SK-N-MC (cell line): Measurements from ENCODE around the gene SLC7A8.
A peak's percentile ranks its signal among the peaks of the same experiment; 100 is the strongest.

Experiments used
- DNase-seq: peaks from one replicate; pipeline ENCODE4 v3.0.0-alpha.2; 2011; ENCODE audit warnings: low read depth, low spot score
- H3K27ac ChIP-seq: fragments of 200-600 bp; sonication (generic); 2 replicates; pipeline ENCODE4 v1.5.1; 2016; ENCODE audit warnings: mixed run types
- H3K36me3 ChIP-seq: fragments of 200-600 bp; sonication (generic); 2 replicates; pipeline ENCODE4 v1.6.1; 2017; ENCODE audit warnings: antibody characterized with exemption, low read length, mixed read lengths; ENCODE audit not compliant: insufficient read depth
- H3K4me3 ChIP-seq: fragments of 200-600 bp; sonication (generic); 2 replicates; pipeline ENCODE4 v1.5.1; 2016
- H3K9ac ChIP-seq: fragments of 200-600 bp; sonication (generic); 2 replicates; pipeline ENCODE4 v1.8.0; 2017; ENCODE audit warnings: mixed run types, mixed read lengths; ENCODE audit not compliant: insufficient read length
- H3K9me3 ChIP-seq: fragments of 200-600 bp; sonication (generic); 2 replicates; pipeline ENCODE4 v1.6.1; 2017; ENCODE audit warnings: low read depth, mild to moderate bottlenecking, antibody characterized with exemption, low read length, moderate library complexity, mixed read lengths
- EZH2 ChIP-seq: fragments of 200-600 bp; sonication (generic); IDR thresholded peaks from one replicate; pipeline ENCODE4 v1.6.1; 2017; ENCODE audit warnings: antibody characterized with exemption
- FOXP2 ChIP-seq: optimal IDR thresholded peaks from 2 replicates; pipeline ENCODE3; 2011; ENCODE audit warnings: mild to moderate bottlenecking, moderate library complexity; ENCODE audit not compliant: insufficient read depth; ENCODE audit errors: extremely low read length, control extremely low read depth
- POLR2AphosphoS5 ChIP-seq: IDR thresholded peaks from 2 replicates; pipeline ENCODE4 v1.6.1; 2012; ENCODE audit warnings: mild to moderate bottlenecking, low read depth, low read length, borderline replicate concordance

The SLC7A8 gene

DNA sequence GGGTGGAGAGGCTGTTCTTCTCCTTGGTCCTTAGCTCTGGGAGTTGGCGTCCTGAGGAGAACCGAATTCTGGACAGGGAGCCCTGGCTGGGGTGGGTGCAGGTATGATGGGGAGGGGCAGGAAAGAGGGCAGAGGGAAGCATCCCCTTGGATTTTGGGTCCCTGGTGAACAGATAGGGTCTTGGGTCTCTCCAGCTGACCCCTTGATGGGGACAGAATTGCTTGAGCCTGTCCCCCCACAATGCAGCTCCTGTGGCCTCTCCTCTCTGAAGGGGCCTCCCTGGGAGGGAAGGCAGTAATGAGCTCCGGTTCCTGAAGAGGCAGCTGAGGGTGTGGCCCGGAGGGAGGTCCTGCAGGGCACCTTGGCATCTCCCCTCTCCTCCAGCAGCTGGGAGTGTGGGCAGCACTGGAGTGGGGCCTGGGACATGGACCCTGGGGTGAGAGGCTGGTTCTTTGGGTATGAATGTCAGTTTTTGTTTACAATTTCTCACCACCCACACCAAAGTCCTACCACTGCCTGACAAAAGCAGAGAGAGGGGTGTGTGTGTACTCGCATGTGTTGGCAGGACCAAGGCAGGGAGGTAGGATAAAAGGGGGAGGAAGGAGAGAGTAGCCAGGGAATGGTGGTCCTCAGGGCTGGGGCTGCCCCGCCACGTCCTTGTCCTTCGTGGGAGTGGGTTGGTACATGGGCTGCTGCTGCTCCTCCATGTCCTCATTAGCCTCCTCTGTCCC, 56.7 kb downstream of the SLC7A8 start:
- H3K36me3 ChIP-seq: peaks cover 29% of the 10 kb centered on the region
- no peak overlapping the region for H3K9ac ChIP-seq
- TF ChIP-seq POLR2AphosphoS5: no peak
- no peak for TF ChIP-seq FOXP2
- DNase-seq: no peak
- no peaks in the 10 kb centered on the region for H3K9me3 ChIP-seq
- H3K27ac ChIP-seq: no peak overlapping the region
- no peak overlapping the region for H3K4me3 ChIP-seq

DNA sequence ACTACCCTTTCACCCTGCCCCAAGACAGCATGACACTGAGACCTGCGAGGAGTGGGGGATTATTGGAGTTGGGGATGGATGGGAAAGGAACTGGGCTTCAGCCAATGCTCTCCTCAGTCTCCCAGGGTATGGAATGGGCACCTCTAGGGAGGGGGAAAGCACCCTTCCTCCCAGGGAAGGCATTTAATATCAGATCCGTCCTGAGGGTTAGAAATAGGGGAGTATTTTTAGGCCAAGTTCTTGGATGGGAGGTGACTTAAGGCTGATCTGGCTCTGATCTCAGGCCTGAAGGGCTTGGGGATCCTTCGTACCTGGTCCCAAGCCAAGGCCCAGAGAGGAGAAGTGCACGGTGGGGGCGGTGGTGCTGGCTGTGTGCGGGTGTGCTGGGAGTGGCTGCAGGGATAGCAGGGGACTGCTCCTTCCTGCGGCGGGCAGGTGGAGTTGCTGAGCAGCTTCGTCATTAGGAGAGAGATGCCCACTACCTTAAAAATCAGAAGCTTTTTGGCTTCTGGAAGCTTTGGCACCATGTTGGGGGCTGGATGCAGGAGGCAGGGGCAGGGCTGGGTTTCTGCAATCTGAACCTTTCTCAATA, 57.4 kb downstream of the SLC7A8 start:
- Histone ChIP-seq H3K36me3 (peaks cover 23% of the 10 kb centered on the region), H3K27ac (no peak overlapping the region), H3K9me3 (no peaks in the 10 kb centered on the region), H3K4me3 (no peak overlapping the region), H3K9ac (no peak overlapping the region)
- no peak for DNase-seq
- no peak for TF ChIP-seq POLR2AphosphoS5
- no peak for TF ChIP-seq EZH2
- TF ChIP-seq FOXP2: no peak

DNA sequence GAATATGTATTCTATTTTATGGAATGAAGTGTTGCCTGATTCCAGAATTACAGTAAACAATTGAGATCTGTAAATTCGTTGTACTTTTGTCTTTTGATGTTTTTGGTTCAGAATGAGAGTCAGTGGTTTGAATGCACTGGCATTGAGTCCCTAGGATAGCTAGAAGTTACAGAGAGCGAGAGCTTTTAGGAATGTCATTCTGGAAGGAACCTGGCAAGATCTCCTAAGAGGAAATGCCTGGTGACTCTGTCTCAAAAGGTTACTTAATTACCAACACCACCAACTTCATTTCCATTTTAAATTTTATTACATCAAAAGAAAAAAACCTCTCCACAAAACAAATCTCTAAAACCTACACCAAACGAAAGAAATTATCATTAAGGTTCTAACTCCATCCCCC, 58.4 kb downstream of the SLC7A8 start:
- TF ChIP-seq FOXP2: no peak
- no peak overlapping the region for H3K9ac ChIP-seq
- peaks cover 19% of the 10 kb centered on the region for H3K36me3 ChIP-seq
- no peak for DNase-seq
- peak overlapping the region; percentile 49 for H3K27ac ChIP-seq
- H3K4me3 ChIP-seq: no peak overlapping the region
- no peaks in the 10 kb centered on the region for H3K9me3 ChIP-seq

DNA sequence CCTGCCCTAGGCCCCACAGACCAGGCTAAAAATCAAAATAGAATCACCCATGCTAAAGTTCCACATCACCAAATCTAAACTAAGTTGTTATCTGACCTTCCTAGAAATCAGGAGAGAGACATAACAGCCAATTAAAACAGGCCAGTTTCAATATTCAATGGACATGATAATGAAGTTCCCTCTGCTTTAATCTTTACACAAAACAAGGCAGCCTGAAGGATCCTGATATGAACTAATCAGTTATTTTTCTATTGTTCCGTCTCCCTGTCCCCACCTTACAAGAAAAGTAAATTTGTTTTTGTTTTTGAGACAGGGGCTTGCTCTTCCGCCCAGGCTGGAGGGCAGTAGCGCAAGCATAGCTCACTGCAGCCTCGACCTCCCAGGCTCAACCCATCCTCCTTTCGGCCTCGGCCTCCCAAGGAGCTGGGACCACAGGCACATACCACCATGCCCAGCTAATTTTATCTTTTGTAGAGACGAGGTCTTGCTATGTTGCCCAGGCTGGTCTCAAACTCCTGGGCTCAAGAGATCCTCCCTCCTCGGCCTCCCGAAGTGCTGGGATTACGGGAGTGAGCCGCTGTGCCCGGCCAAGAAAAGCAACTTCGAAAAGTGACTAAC, 59.0 kb downstream of the SLC7A8 start:
- Histone ChIP-seq H3K9me3 (no peaks in the 10 kb centered on the region), H3K27ac (peak overlapping the region; percentile 49; the same call in 1 of the 2 replicates), H3K9ac (no peak overlapping the region), H3K36me3 (peaks cover 14% of the 10 kb centered on the region), H3K4me3 (no peak overlapping the region)
- no peak for DNase-seq
- TF ChIP-seq POLR2AphosphoS5 (no peak), EZH2 (no peak), FOXP2 (no peak)

DNA sequence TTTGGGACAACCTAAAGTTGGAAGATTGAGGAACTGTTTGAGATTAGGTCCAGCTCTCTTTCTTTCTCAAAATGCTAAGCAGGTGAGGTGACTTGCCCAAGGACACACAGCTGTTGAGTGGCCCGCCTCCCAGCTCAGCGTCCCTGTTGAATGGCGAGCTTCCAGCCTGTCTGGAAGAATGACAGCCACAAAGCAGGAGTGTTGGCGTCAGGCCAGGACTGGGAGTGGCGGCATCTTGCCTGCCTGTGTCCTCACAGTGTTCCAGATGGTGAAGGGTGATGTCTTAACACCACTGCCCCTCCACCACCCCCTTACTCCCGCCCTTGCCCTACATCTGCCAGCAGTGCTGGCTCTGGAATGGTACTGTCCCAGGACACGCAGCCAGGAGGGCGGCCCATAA, 60.0 kb downstream of the SLC7A8 start:
- Histone ChIP-seq H3K9ac (no peak overlapping the region), H3K36me3 (peaks cover 4% of the 10 kb centered on the region; the same call in 1 of the 2 replicates), H3K27ac (no peak overlapping the region), H3K4me3 (no peak overlapping the region), H3K9me3 (no peaks in the 10 kb centered on the region)
- no peak for DNase-seq
- TF ChIP-seq FOXP2 (no peak), EZH2 (no peak), POLR2AphosphoS5 (no peak)

DNA sequence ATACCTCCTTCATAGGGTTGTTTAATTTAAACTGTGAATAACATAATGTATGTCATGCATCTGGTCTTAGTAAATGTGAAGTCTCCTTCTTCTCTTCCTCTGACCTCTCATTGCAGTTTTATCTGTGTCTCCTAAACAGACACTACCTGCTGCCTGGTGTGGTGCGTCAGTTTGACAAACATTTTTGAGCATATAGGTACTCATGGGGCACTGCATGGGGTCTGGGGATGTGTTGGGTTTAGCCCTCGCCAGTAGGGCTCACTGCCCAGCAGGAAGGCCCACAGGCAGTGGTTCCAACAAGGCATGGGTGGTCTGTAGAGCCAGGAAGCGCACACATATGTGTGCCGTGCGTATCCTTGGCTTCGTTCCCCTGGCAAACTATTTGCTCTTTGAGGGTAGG, 61.4 kb downstream of the SLC7A8 start:
- DNase-seq: no peak
- H3K36me3 ChIP-seq: no peaks in the 10 kb centered on the region; the same call in 1 of the 2 replicates
- H3K4me3 ChIP-seq: no peak overlapping the region
- no peak overlapping the region for H3K27ac ChIP-seq
- no peak for TF ChIP-seq EZH2
- no peak for TF ChIP-seq FOXP2
- no peak for TF ChIP-seq POLR2AphosphoS5
- no peak overlapping the region for H3K9ac ChIP-seq
- no peaks in the 10 kb centered on the region for H3K9me3 ChIP-seq

DNA sequence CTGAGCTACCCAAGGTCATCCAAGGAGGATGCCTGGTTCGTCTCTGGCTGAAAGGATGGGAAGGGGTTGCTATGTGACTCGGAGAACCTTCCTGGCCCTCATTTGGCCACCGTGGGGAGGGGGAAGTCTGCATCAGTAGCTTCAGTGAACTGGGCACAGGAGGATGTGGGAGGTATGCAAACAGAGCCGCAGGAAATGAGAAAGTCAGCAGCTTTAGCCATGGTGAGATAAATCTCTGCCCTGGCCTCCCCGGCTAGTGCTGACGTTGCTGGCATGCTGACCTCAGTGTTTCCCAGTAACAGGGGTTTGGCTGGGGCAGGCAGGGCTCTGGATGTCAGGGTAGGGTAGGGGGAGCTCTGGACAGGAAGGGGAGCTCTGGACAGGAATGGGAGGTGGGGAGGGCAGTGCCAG, 62.1 kb downstream of the SLC7A8 start:
- TF ChIP-seq EZH2: no peak
- TF ChIP-seq FOXP2: no peak
- no peak for TF ChIP-seq POLR2AphosphoS5
- Histone ChIP-seq H3K36me3 (no peaks in the 10 kb centered on the region; the same call in 1 of the 2 replicates), H3K9me3 (no peaks in the 10 kb centered on the region), H3K9ac (no peak overlapping the region), H3K27ac (no peak overlapping the region), H3K4me3 (no peak overlapping the region)
- DNase-seq: no peak

DNA sequence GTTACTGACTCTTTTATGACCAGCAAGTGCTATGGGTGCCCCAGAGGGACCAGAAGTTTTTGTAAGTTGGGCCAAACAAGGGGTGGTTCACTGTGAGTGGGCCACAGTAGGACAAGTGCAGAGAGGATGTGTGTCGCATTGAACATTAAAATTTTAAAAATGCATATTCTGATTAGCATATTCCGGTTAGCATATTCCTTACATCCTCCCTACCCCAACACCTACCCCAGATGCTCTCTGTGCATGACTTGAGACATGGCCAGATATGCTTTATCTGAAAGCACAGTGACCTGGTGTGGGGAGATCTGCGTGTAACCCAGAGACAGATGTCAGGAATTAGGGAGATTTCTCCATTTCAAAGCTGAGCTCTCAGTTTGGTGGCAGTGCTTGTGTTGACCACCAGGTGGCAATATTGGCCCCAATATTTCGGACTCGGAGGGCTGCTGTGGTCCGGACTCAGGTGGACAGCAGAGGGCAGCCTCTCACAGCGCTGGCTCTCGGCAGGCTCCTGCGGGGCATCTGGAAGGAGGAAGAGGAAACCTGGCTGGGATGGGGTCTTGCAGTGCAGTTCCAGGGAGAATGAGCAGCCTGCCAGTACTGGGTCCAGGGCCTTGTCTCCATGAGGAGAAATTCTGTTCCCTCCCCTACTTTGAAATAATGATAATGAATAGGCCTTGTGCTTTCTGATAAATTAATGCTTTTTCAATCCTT, 62.8 kb downstream of the SLC7A8 start:
- no peak overlapping the region for H3K4me3 ChIP-seq
- no peak overlapping the region for H3K9ac ChIP-seq
- DNase-seq: no peak
- H3K9me3 ChIP-seq: no peaks in the 10 kb centered on the region
- H3K27ac ChIP-seq: no peak overlapping the region
- H3K36me3 ChIP-seq: no peaks in the 10 kb centered on the region
- no peak for TF ChIP-seq FOXP2
- TF ChIP-seq POLR2AphosphoS5: no peak
- TF ChIP-seq EZH2: no peak
